MM.1S (cell line): ENCODE results near the gene TSPAN11.
"Not testable (repeated sequence)": the region's sequence is repeated elsewhere in the genome, so short reads cannot be mapped to it uniquely, and the experiment has no call there.

Experiments
- DNase-seq: peaks from one replicate; pipeline ENCODE4 v3.0.0-alpha.2; 2015
- H2AFZ ChIP-seq: fragments of 300-600 bp; sonication (generic); 2 replicates; pipeline ENCODE4 v1.6.0; 2016; ENCODE audit warnings: antibody characterized with exemption, low read length
- H3F3A ChIP-seq: fragments of 300-600 bp; sonication (generic); 2 replicates; pipeline ENCODE4 v1.6.1; 2016; ENCODE audit warnings: mild to moderate bottlenecking, antibody characterized with exemption, low read length, moderate library complexity, mixed read lengths; ENCODE audit not compliant: insufficient read depth
- H3K27ac ChIP-seq: fragments of 300-600 bp; sonication (generic); 2 replicates; pipeline ENCODE4 v1.5.1; 2016; ENCODE audit warnings: mild to moderate bottlenecking, low read length
- H3K27me3 ChIP-seq: fragments of 300-600 bp; sonication (generic); replicated peaks from 2 replicates; pipeline ENCODE4 v1.6.0; 2016; ENCODE audit warnings: low read length; ENCODE audit not compliant: insufficient read depth
- H3K36me3 ChIP-seq: fragments of 300-600 bp; sonication (generic); replicated peaks from 2 replicates; pipeline ENCODE4 v1.6.1; 2016; ENCODE audit warnings: mild to moderate bottlenecking, low read length, mixed read lengths; ENCODE audit not compliant: insufficient read depth
- H3K4me1 ChIP-seq: fragments of 300-600 bp; sonication (generic); 2 replicates; pipeline ENCODE4 v1.6.1; 2016; ENCODE audit warnings: low read length, mixed read lengths
- H3K4me2 ChIP-seq: fragments of 300-600 bp; sonication (generic); 2 replicates; pipeline ENCODE4 v1.6.0; 2016; ENCODE audit warnings: low read depth, low read length
- H3K4me3 ChIP-seq: fragments of 300-600 bp; sonication (generic); 2 replicates; pipeline ENCODE4 v1.5.1; 2016; ENCODE audit warnings: low read length, mixed read lengths
- H3K79me2 ChIP-seq: fragments of 300-600 bp; sonication (generic); 2 replicates; pipeline ENCODE4 v1.6.1; 2016; ENCODE audit warnings: mixed run types, low read length, mixed read lengths
- H3K9ac ChIP-seq: fragments of 300-600 bp; sonication (generic); 2 replicates; pipeline ENCODE4 v1.6.1; 2016; ENCODE audit warnings: low read length, mixed read lengths
- H3K9me2 ChIP-seq: fragments of 300-600 bp; sonication (generic); replicated peaks from 2 replicates; pipeline ENCODE4 v1.6.1; 2016; ENCODE audit warnings: mild to moderate bottlenecking, low read length, mixed read lengths; ENCODE audit not compliant: insufficient read depth
- H3K9me3 ChIP-seq: fragments of 300-600 bp; sonication (generic); replicated peaks from 2 replicates; pipeline ENCODE4 v1.6.1; 2016; ENCODE audit warnings: mild to moderate bottlenecking, low read length, mixed read lengths; ENCODE audit not compliant: insufficient read depth
- H4K20me1 ChIP-seq: fragments of 300-600 bp; sonication (generic); 2 replicates; pipeline ENCODE4 v1.6.1; 2016; ENCODE audit warnings: mild to moderate bottlenecking, low read length, moderate library complexity, mixed read lengths; ENCODE audit not compliant: insufficient read depth
- EZH2 ChIP-seq: fragments of 300-600 bp; sonication (generic); optimal IDR thresholded peaks from 2 replicates; pipeline ENCODE3; 2017; ENCODE audit warnings: low read depth, mild to moderate bottlenecking, antibody characterized with exemption, low read length, mixed read lengths
- EZH2phosphoT487 ChIP-seq: fragments of 300-600 bp; sonication (generic); IDR thresholded peaks from 2 replicates; pipeline ENCODE4 v1.6.1; 2018; ENCODE audit warnings: antibody characterized with exemption, low read length
- TF ChIP-seq, protein P1 (sequence below): fragments of 300-600 bp; sonication (generic); IDR thresholded peaks from 2 replicates; pipeline ENCODE4 v1.5.1; 2016; ENCODE audit warnings: antibody characterized with exemption, low read length, mixed read lengths

The TSPAN11 gene

GRCh38 chr12:30888241-30888640 is 38.3 kb upstream of the TSPAN11 start:
- TF ChIP-seq, protein P1, sequence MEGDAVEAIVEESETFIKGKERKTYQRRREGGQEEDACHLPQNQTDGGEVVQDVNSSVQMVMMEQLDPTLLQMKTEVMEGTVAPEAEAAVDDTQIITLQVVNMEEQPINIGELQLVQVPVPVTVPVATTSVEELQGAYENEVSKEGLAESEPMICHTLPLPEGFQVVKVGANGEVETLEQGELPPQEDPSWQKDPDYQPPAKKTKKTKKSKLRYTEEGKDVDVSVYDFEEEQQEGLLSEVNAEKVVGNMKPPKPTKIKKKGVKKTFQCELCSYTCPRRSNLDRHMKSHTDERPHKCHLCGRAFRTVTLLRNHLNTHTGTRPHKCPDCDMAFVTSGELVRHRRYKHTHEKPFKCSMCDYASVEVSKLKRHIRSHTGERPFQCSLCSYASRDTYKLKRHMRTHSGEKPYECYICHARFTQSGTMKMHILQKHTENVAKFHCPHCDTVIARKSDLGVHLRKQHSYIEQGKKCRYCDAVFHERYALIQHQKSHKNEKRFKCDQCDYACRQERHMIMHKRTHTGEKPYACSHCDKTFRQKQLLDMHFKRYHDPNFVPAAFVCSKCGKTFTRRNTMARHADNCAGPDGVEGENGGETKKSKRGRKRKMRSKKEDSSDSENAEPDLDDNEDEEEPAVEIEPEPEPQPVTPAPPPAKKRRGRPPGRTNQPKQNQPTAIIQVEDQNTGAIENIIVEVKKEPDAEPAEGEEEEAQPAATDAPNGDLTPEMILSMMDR = no peak
- TF ChIP-seq EZH2phosphoT487 (no peak), EZH2 (no peak)
- Histone ChIP-seq H3K9me2 (no peaks in the 10 kb centered on the region), H3K9me3 (no peaks in the 10 kb centered on the region), H3K4me2 (no peak overlapping the region), H4K20me1 (no peaks in the 10 kb centered on the region), H3K36me3 (no peaks in the 10 kb centered on the region), H3K27me3 (no peaks in the 10 kb centered on the region), H3F3A (no peaks in the 10 kb centered on the region), H2AFZ (no peak overlapping the region), H3K4me3 (no peak overlapping the region), H3K79me2 (no peaks in the 10 kb centered on the region), H3K27ac (no peak overlapping the region), H3K4me1 (no peaks in the 10 kb centered on the region), H3K9ac (no peak overlapping the region)
- no peak for DNase-seq

DNA sequence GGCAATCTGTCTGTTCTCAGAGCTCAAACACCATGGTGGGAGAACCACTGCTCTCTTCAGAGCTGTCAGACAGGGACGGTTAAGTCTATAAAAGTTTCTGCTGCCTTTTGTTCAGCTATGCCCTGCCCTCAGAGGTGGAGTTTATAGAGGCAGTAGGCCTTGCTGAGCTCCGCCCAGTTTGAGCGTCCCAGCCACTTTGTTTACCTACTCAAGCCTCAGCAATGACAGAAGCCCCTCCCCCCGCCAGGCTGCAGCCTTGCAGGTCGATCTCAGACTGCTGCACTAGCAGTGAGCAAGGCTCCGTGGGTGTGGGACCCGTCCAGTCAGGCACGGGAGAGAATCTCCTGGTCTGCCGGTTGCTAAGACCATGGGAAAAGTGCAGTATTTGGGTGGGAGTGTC is 32.0 kb upstream of the TSPAN11 start:
- not testable (repeated sequence) for H4K20me1 ChIP-seq, H2AFZ ChIP-seq, DNase-seq, H3K27me3 ChIP-seq, H3K9me2 ChIP-seq, H3K4me3 ChIP-seq, H3K27ac ChIP-seq, H3K36me3 ChIP-seq, H3F3A ChIP-seq, H3K4me1 ChIP-seq, H3K79me2 ChIP-seq, H3K4me2 ChIP-seq, H3K9ac ChIP-seq, H3K9me3 ChIP-seq

DNA sequence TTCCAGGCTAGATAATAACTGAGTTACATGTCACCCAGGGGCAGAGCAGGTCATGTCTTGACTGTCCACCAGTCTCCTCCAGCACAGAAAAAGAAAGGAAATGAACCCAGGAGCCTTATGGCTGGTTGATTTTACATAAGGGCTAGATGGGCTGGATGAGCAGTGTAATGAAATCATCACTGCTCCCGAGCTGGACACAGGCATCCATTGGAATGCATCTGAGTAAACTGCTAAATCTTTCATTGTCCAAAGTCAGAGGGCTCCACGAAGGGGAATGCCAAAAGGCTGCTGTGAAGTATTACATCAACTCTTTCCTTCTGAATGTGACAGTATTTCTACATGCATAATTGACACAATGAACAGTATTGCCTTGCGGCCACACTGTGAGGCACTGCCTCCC is 30.1 kb upstream of the TSPAN11 start:
- Histone ChIP-seq H3K79me2 (no peaks in the 10 kb centered on the region), H3K9me3 (no peaks in the 10 kb centered on the region), H3K27ac (no peak overlapping the region), H3F3A (no peaks in the 10 kb centered on the region), H3K4me3 (no peak overlapping the region), H2AFZ (no peak overlapping the region), H3K9ac (no peak overlapping the region), H3K4me1 (no peaks in the 10 kb centered on the region), H4K20me1 (no peaks in the 10 kb centered on the region), H3K27me3 (no peaks in the 10 kb centered on the region), H3K4me2 (no peak overlapping the region), H3K9me2 (no peaks in the 10 kb centered on the region), H3K36me3 (no peaks in the 10 kb centered on the region)
- TF ChIP-seq EZH2 (no peak), EZH2phosphoT487 (no peak)
- TF ChIP-seq, protein P1 = no peak
- DNase-seq = no peak

- Histone ChIP-seq H4K20me1 (no peaks in the 10 kb centered on the region), H3K9me3 (no peaks in the 10 kb centered on the region), H3K79me2 (no peaks in the 10 kb centered on the region), H3K36me3 (no peaks in the 10 kb centered on the region), H3K27ac (no peak overlapping the region), H3K9ac (no peak overlapping the region), H3K4me1 (no peaks in the 10 kb centered on the region), H3K27me3 (no peaks in the 10 kb centered on the region), H2AFZ (no peak overlapping the region), H3K9me2 (no peaks in the 10 kb centered on the region), H3K4me2 (no peak overlapping the region), H3K4me3 (no peak overlapping the region), H3F3A (no peaks in the 10 kb centered on the region)
- DNase-seq = no peak
- no peak for TF ChIP-seq EZH2phosphoT487
- no peak for TF ChIP-seq EZH2
- TF ChIP-seq, protein P1 = no peak
Measured at GRCh38 chr12:30898846-30899245, 27.7 kb upstream of the TSPAN11 start.
